ENCODE data around the gene SLC18B1. TPM values are rescaled to one million over a fixed set of nuclear protein-coding genes. Genes with fewer than 3 reads are reported as not detected.

SLC18B1 gene
- total and polyA plus RNA-seq, 2 of the 8 experiments (the other 6 are each of a cell fraction or from before 2014, with no cell fraction given): 17.2 to 23.4 TPM

- TF ChIP-seq CTCF (IDR thresholded peaks at IDR 0.05; ENCODE audit: control extremely low read depth in 1 of 3, insufficient read depth in 1 of 3, low read depth in 1 of 3, low read length in 3 of 3) (no peak), CREB1 (IDR thresholded peaks at IDR 0.05) (no peak), PHF8 (conservative IDR thresholded peaks at IDR 0.05; ENCODE audit: low read depth, low read length) (no peak), TCF12 (IDR thresholded peaks at IDR 0.05; ENCODE audit: low read depth, low read length) (no peak), SRF (IDR thresholded peaks at IDR 0.05; ENCODE audit: low read depth, low read length) (no peak), EP300 (IDR thresholded peaks at IDR 0.05; ENCODE audit: borderline replicate concordance in 1 of 2, low read depth in 2 of 2, low read length in 2 of 2) (no peak)
Observed at GRCh38 chr6:132795461-132795860, 3.0 kb downstream of the SLC18B1 start (continued).

All from H1 (cell line).